IgD-negative memory B cell (primary cell): ENCODE results near the gene NT5C. TPM values are rescaled to one million over a fixed set of nuclear protein-coding genes. Genes with fewer than 3 reads are reported as not detected.
A peak's percentile ranks its signal among the peaks of the same experiment; 100 is the strongest.

ENCODE experiments used
- H3K27ac Mint-ChIP-seq, 3 donors: one replicate each; pipeline ENCODE4 v1.8.0; 2020 to 2022; ENCODE audit warnings: mild to moderate bottlenecking in 3 of 3, mixed read lengths in 3 of 3, moderate library complexity in 1 of 3
- H3K27me3 Mint-ChIP-seq: one replicate; pipeline ENCODE4 v1.8.0; 2021; ENCODE audit warnings: mixed read lengths
- H3K36me3 Mint-ChIP-seq: one replicate; pipeline ENCODE4 v1.8.0; 2020; ENCODE audit warnings: mild to moderate bottlenecking, mixed read lengths
- H3K4me1 Mint-ChIP-seq, 3 donors: one replicate each; pipeline ENCODE4 v1.8.0; 2020 to 2022; ENCODE audit warnings: mixed read lengths in 3 of 3, mild to moderate bottlenecking in 1 of 3
- H3K4me3 Mint-ChIP-seq, 4 donors: one replicate each; pipeline ENCODE4 v1.8.0; 2020 to 2022; ENCODE audit warnings: mild to moderate bottlenecking in 4 of 4, mixed read lengths in 4 of 4, moderate library complexity in 3 of 4
- H3K9me3 Mint-ChIP-seq, 3 donors: one replicate each; pipeline ENCODE4 v1.8.0; 2020 to 2021; ENCODE audit warnings: mixed read lengths in 3 of 3, mild to moderate bottlenecking in 1 of 3
- polyA plus RNA-seq: library from polyadenylated mRNA; unstranded; fragments of 300-500 nt; fragmentation: Illumina TruSeq; gene quantifications from one replicate; pipeline ENCODE4 v1.2.3, GENCODE V29; 2021

Gene NT5C
- polyA plus RNA-seq, 1 donor from 2014 or later, result 150 TPM

GRCh38 chr17:75098861-75099260 lies 32.7 kb downstream of the NT5C start:
- Mint-ChIP-seq H3K4me1 (peaks cover 5 to 7% (median 7%) of the 10 kb centered on the region in 3 donors), H3K27ac (no peak overlapping the region), H3K4me3 (peak overlapping the region in 1 of 4 donors; percentile 21)

GRCh38 chr17:75097865-75098264 lies 33.7 kb downstream of the NT5C start:
- H3K27ac Mint-ChIP-seq, result no peak overlapping the region
- H3K9me3 Mint-ChIP-seq, result no peaks in the 10 kb centered on the region
- H3K27me3 Mint-ChIP-seq, result no peaks in the 10 kb centered on the region
- H3K4me1 Mint-ChIP-seq, result peaks cover 5 to 7% (median 7%) of the 10 kb centered on the region in 3 donors
- no peak overlapping the region for H3K4me3 Mint-ChIP-seq
- peaks cover 6% of the 10 kb centered on the region for H3K36me3 Mint-ChIP-seq

More at GRCh38 chr17:75098861-75099260, 32.7 kb downstream of the NT5C start:
- Mint-ChIP-seq H3K9me3 (no peaks in the 10 kb centered on the region), H3K36me3 (peaks cover 6% of the 10 kb centered on the region), H3K27me3 (no peaks in the 10 kb centered on the region)

- peaks cover 0 to 5% (median 2%) of the 10 kb centered on the region in 3 donors for H3K4me1 Mint-ChIP-seq
- no peaks in the 10 kb centered on the region for H3K9me3 Mint-ChIP-seq
- H3K27me3 Mint-ChIP-seq, result no peaks in the 10 kb centered on the region
- H3K36me3 Mint-ChIP-seq, result peaks cover 3% of the 10 kb centered on the region
- H3K4me3 Mint-ChIP-seq, result no peak overlapping the region
- peak overlapping the region in 1 of 3 donors; percentile 59 for H3K27ac Mint-ChIP-seq
Observed at GRCh38 chr17:75096082-75096625, 35.4 kb downstream of the NT5C start.

GRCh38 chr17:75094871-75095399 lies 36.6 kb downstream of the NT5C start:
- Mint-ChIP-seq H3K27ac (no peak overlapping the region), H3K36me3 (no peaks in the 10 kb centered on the region), H3K27me3 (no peaks in the 10 kb centered on the region), H3K9me3 (no peaks in the 10 kb centered on the region), H3K4me1 (peaks cover 0 to 5% (median 0%) of the 10 kb centered on the region in 3 donors), H3K4me3 (no peak overlapping the region)

GRCh38 chr17:75093548-75094158 lies 37.9 kb downstream of the NT5C start:
- no peaks in the 10 kb centered on the region for H3K36me3 Mint-ChIP-seq
- H3K27ac Mint-ChIP-seq, result no peak overlapping the region
- H3K4me1 Mint-ChIP-seq, result peaks cover 0 to 5% (median 5%) of the 10 kb centered on the region in 3 donors
- no peaks in the 10 kb centered on the region for H3K27me3 Mint-ChIP-seq
- H3K4me3 Mint-ChIP-seq, result no peak overlapping the region
- H3K9me3 Mint-ChIP-seq, result no peaks in the 10 kb centered on the region

GRCh38 chr17:75091855-75092327 lies 39.7 kb downstream of the NT5C start:
- no peaks in the 10 kb centered on the region for H3K36me3 Mint-ChIP-seq
- no peaks in the 10 kb centered on the region for H3K9me3 Mint-ChIP-seq
- H3K27me3 Mint-ChIP-seq, result no peaks in the 10 kb centered on the region
- H3K4me3 Mint-ChIP-seq, result peak overlapping the region in 1 of 4 donors; percentile 6
- no peak overlapping the region for H3K27ac Mint-ChIP-seq
- peaks cover 0 to 9% (median 5%) of the 10 kb centered on the region in 3 donors for H3K4me1 Mint-ChIP-seq

- no peak overlapping the region for H3K4me3 Mint-ChIP-seq
- H3K27ac Mint-ChIP-seq, result no peak overlapping the region
- H3K36me3 Mint-ChIP-seq, result no peaks in the 10 kb centered on the region
- H3K4me1 Mint-ChIP-seq, result peaks cover 0 to 11% (median 5%) of the 10 kb centered on the region in 3 donors
- no peaks in the 10 kb centered on the region for H3K27me3 Mint-ChIP-seq
- no peaks in the 10 kb centered on the region for H3K9me3 Mint-ChIP-seq
Observed at GRCh38 chr17:75090871-75091854, 40.4 kb downstream of the NT5C start.

GRCh38 chr17:75088465-75089417 lies 42.8 kb downstream of the NT5C start:
- Mint-ChIP-seq H3K36me3 (no peaks in the 10 kb centered on the region), H3K27ac (peak overlapping the region in 2 of 3 donors; percentile 16 to 80), H3K4me3 (peak overlapping the region; percentile 60 to 93 (median 86)), H3K27me3 (no peaks in the 10 kb centered on the region), H3K9me3 (no peaks in the 10 kb centered on the region), H3K4me1 (peaks cover 0 to 11% (median 7%) of the 10 kb centered on the region in 3 donors)

- Mint-ChIP-seq H3K27me3 (no peaks in the 10 kb centered on the region), H3K27ac (peak within 1 kb of the TSS in 2 of 3 donors; percentile 46 to 88), H3K36me3 (no peaks in the 10 kb centered on the region), H3K4me1 (peaks cover 0 to 11% (median 7%) of the 10 kb centered on the region in 3 donors), H3K9me3 (no peaks in the 10 kb centered on the region), H3K4me3 (peak within 1 kb of the TSS; percentile 64 to 93 (median 87))
Observed at GRCh38 chr17:75087558-75088453, 43.7 kb downstream of the NT5C start, which contains the start of gene SLC16A5. TSS of gene SLC16A5 (plus strand) at chr17:75087954. CDS start at chr17:75093637, 5,683 bp downstream.

GRCh38 chr17:75087182-75087557 lies 44.4 kb downstream of the NT5C start:
- H3K27me3 Mint-ChIP-seq, result peaks cover under 1% of the 10 kb centered on the region
- no peaks in the 10 kb centered on the region for H3K36me3 Mint-ChIP-seq
- H3K9me3 Mint-ChIP-seq, result no peaks in the 10 kb centered on the region
- peaks cover 4 to 9% (median 7%) of the 10 kb centered on the region in 3 donors for H3K4me1 Mint-ChIP-seq
- H3K4me3 Mint-ChIP-seq, result peak overlapping the region; percentile 64 to 92 (median 84)
- peak overlapping the region in 1 of 3 donors; percentile 88 for H3K27ac Mint-ChIP-seq

- Mint-ChIP-seq H3K27ac (peak overlapping the region in 1 of 3 donors; percentile 88), H3K36me3 (no peaks in the 10 kb centered on the region), H3K9me3 (no peaks in the 10 kb centered on the region), H3K4me1 (peaks cover 4 to 7% (median 6%) of the 10 kb centered on the region in 3 donors), H3K4me3 (peak overlapping the region; percentile 3 to 90 (median 86)), H3K27me3 (peaks cover 2% of the 10 kb centered on the region)
Observed at GRCh38 chr17:75086496-75087181, 44.9 kb downstream of the NT5C start.

- Mint-ChIP-seq H3K4me1 (peaks cover 2 to 8% (median 4%) of the 10 kb centered on the region in 3 donors), H3K9me3 (no peaks in the 10 kb centered on the region), H3K4me3 (no peak overlapping the region), H3K36me3 (no peaks in the 10 kb centered on the region), H3K27me3 (peaks cover 2% of the 10 kb centered on the region), H3K27ac (no peak overlapping the region)
Observed at GRCh38 chr17:75084039-75084660, 47.4 kb downstream of the NT5C start.
